ENCODE results near the gene COL23A1. TPM values are rescaled to one million over a fixed set of nuclear protein-coding genes. Genes with fewer than 3 reads are reported as not detected.

The COL23A1 gene
- total RNA-seq, 4 donors from 2014 or later = 0.44 to 0.65 (median 0.57) TPM; not detected in 1

- TF ChIP-seq, protein P1, sequence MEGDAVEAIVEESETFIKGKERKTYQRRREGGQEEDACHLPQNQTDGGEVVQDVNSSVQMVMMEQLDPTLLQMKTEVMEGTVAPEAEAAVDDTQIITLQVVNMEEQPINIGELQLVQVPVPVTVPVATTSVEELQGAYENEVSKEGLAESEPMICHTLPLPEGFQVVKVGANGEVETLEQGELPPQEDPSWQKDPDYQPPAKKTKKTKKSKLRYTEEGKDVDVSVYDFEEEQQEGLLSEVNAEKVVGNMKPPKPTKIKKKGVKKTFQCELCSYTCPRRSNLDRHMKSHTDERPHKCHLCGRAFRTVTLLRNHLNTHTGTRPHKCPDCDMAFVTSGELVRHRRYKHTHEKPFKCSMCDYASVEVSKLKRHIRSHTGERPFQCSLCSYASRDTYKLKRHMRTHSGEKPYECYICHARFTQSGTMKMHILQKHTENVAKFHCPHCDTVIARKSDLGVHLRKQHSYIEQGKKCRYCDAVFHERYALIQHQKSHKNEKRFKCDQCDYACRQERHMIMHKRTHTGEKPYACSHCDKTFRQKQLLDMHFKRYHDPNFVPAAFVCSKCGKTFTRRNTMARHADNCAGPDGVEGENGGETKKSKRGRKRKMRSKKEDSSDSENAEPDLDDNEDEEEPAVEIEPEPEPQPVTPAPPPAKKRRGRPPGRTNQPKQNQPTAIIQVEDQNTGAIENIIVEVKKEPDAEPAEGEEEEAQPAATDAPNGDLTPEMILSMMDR (IDR thresholded peaks at IDR 0.05; ENCODE audit: low read depth) = no peak
These were observed 135.9 kb downstream of the COL23A1 start for GRCh38 chr5:178454303-178454702.

- TF ChIP-seq, protein P1 (IDR thresholded peaks at IDR 0.05; ENCODE audit: low read depth) = no peak
These were observed 137.0 kb downstream of the COL23A1 start for GRCh38 chr5:178453224-178453623.

DNA sequence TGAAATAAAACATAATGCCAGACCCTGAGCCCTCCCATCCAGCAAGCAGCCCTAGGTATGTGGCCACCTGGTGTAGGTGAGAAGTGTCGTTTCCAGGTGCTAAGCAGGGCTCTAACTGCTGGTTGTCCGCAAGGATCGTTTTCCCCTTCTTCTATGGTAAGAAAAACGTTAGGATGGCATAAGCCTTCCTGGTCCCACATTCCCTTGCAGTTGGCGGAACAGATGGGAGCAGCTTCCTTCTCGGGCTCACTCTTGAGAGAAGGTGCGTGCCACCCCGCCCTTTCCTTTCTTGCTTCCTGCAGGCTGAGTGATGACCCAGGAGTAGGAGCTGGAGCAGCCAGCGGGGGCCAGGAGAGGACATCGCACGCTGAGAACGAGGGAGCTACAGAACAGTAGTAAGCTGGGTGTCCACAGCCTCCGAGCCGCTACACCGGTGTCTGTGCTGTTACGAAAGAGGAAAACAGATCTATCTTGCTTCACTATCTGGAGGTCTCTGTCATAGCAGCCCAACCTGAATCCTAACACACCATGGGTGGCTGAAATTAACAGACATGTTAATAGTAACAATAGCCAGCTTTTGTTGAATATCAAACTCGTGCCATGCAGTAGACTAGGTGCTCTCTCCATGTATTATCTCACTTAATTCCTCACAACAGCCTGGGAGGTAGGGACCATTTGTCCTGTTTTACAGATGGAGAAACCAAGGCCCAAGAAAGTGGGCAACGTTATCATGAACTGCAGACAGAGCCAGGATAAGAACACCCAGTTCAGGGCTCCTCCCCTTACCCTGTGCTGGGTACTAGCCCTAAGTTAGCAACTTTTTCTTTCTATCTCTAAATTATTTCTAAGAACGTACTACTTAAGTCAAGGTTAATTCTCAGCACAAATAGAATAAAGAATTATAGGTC is 139.8 kb downstream of the COL23A1 start:
- TF ChIP-seq, protein P1 (IDR thresholded peaks at IDR 0.05; ENCODE audit: low read depth) = no peak

DNA sequence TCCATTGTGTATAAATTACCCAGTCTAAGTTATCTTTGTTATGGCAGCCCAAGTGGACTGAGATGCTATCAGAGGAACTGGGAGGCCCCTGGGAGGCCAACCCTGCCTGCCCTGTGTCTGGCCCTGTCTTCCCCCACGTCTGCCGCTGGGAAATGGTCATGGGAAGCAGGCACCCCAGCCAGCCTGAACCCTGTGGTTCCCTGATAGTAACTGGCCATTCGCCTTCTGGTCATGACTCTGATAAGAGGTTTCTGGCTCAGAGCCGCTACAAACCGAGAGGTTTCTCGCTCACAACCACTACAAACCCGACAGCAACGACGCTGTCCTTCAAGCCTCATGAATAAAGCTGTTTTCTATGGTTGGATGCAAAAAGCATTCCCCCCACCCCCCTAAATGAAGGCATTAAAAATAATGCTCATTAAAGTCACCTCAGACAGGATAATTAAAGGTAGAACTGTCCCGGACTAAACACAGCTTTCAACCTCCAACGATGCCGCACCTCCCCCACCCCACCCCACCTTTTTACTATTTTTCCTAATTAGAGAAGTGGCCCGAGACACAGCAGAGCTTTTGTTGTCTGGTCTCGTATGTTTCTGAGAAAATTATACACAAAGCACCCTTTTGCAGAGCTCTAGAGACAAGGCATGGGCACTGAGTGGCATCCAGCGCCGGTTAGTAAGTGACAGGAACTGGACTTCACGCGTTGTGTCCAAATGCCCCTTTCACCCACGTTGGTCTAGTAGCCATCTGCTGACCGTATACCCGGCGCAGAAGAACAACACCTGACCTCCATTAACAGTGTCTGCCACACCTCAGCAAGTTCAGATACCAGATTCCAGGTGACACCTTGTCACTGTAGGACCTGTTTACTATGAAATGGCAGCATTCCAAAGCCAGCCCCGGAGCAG is 140.8 kb downstream of the COL23A1 start:
- TF ChIP-seq, protein P1 (IDR thresholded peaks at IDR 0.05; ENCODE audit: low read depth) = no peak

DNA sequence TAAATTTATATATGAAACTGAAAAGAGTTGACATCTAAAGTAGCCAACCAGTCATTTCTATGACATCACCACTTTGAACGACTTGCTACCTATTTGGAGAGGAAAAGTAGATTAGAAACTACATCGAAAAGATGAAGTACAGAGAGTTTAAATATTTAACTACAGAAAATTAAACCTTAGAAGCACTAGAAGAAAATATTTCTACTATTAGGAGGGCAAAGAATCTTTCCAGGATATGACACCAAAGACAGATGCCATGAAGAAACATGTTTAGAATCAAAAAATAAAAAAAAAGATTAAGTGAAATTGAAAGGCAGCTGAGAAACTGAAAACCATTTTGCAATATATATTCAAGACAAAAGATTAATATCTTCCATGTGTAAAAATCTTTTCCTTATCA is 144.7 kb downstream of the COL23A1 start:
- TF ChIP-seq, protein P1 (IDR thresholded peaks at IDR 0.05; ENCODE audit: low read depth) = no peak

DNA sequence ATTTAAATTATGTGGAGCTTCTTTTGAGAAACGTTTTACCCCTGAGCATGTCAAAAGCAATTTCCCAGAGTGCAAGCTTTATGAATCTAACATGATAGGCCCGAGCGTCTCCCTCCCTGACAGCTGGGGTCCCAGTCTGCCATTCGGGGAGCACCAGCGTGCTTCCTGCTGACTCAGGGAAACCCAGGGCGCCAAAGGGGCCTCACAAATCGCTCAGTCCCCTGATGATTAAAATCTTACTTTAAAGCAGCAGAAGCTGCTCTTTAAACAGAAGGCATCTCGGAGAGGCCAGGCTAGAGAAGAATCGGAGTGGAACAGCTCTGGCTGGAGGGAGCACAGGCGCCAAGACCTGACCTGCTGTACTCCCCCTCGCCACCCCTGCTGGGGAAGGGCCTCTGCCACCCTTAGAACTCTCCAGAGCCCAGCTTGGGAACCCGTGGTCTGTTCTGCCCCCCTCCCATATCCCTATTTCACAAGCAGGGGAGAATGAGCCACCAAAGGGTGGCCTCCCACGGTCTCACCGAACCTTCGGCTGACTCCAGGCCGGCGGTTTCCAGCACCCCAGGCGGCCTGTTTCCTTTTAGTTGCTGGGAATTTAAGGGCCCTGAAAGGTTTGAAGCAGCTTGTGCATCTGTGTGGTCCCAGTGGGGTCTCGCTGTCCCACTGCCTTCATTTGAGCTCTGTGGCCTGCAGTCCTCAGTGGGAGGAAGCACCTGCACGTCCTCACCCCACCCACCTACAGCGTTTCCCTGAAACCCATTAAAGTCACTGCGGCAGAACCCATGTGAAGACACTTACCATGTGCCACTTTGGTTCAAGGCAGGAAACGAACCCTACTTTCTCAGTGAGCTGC is 147.6 kb downstream of the COL23A1 start:
- TF ChIP-seq, protein P1 (IDR thresholded peaks at IDR 0.05; ENCODE audit: low read depth) = no peak
